Fibroblast of the aortic adventitia (primary cell): ENCODE results near the gene AMH. TPM values are rescaled to one million over a fixed set of nuclear protein-coding genes. Genes with fewer than 3 reads are reported as not detected.
A peak's percentile ranks its signal among the peaks of the same experiment; 100 is the strongest.

Source experiments
- DNase-seq: peaks from one replicate; pipeline ENCODE4 v3.0.0-alpha.2; 2010; ENCODE audit warnings: low read depth
- H3K4me3 ChIP-seq: 2 replicates; pipeline ENCODE4 v1.5.1; 2011; ENCODE audit warnings: low read depth, mild to moderate bottlenecking, control low read depth, low read length, moderate library complexity
- total RNA-seq: library from RNA; depleted of rRNA; stranded (reverse); fragments of >200 nt; gene quantifications from 2 replicates; pipeline ENCODE4 v1.2.3, GENCODE V29; 2012; ENCODE audit warnings: low replicate concordance
- TF ChIP-seq, protein P1 (sequence below): IDR thresholded peaks from 2 replicates; pipeline ENCODE4 v1.5.1; 2011; ENCODE audit warnings: mild to moderate bottlenecking, low read length, control low read depth, inconsistent platforms; ENCODE audit not compliant: insufficient read depth

Gene AMH
- total RNA-seq, 1 donor, result 0.81 TPM

- TF ChIP-seq, protein P1, sequence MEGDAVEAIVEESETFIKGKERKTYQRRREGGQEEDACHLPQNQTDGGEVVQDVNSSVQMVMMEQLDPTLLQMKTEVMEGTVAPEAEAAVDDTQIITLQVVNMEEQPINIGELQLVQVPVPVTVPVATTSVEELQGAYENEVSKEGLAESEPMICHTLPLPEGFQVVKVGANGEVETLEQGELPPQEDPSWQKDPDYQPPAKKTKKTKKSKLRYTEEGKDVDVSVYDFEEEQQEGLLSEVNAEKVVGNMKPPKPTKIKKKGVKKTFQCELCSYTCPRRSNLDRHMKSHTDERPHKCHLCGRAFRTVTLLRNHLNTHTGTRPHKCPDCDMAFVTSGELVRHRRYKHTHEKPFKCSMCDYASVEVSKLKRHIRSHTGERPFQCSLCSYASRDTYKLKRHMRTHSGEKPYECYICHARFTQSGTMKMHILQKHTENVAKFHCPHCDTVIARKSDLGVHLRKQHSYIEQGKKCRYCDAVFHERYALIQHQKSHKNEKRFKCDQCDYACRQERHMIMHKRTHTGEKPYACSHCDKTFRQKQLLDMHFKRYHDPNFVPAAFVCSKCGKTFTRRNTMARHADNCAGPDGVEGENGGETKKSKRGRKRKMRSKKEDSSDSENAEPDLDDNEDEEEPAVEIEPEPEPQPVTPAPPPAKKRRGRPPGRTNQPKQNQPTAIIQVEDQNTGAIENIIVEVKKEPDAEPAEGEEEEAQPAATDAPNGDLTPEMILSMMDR, result peak; percentile 32
- DNase-seq, result no peak
- no peak overlapping the region for H3K4me3 ChIP-seq
These were observed 5.1 kb downstream of the AMH start for GRCh38 chr19:2254064-2254872.

GRCh38 chr19:2255112-2255845 lies 6.2 kb downstream of the AMH start:
- TF ChIP-seq, protein P1, result no peak
- DNase-seq, result no peak
- H3K4me3 ChIP-seq, result no peak overlapping the region

DNA sequence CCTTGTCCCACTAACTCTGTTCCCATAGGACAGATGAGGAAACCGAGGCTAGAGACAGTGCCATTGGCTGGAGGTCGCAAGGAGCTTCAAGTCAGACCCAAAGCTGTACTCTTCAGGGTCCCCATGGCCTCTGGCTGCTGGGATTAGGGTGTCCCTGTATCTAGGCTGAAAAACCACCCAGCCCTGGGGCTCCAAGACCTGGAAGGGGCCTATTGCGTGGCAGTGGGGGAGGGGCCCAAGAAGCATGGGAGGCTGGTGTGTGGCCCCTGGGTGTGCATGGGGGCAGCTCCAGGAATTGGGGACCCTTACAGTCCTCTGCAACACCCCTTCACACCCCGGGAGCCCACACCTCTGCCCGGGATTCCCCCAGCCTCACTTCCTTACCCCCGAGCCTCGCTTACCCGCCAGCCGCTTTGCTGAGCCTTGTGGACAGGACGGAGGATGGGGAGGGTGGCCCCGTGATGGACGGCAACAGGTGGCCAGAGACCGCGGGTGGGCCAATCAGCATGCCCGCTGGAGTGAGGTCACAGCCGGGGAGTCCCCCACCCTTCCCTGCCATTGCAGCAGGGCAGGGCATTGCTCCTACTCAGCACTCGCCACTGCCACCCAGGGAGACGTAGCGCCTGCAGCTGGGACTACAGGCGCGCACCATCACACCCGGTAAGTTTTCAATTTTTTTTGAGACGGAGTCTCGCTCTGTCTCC lies 7.0 kb downstream of the AMH start, which contains the start of gene JSRP1:
JSRP1 (minus strand) TSS at position 436 of the 704 bp plus-strand sequence. CDS start 1,103 bp downstream, outside the sequence.
- TF ChIP-seq, protein P1, result no peak
- no peak for DNase-seq
- no peak within 1 kb of the TSS for H3K4me3 ChIP-seq

GRCh38 chr19:2259336-2259735 lies 10.2 kb downstream of the AMH start:
- DNase-seq, result no peak
- no peak overlapping the region for H3K4me3 ChIP-seq
- TF ChIP-seq, protein P1, result no peak

GRCh38 chr19:2260341-2260805 lies 11.2 kb downstream of the AMH start:
- peak; percentile 30 for DNase-seq
- TF ChIP-seq, protein P1, result no peak

DNA sequence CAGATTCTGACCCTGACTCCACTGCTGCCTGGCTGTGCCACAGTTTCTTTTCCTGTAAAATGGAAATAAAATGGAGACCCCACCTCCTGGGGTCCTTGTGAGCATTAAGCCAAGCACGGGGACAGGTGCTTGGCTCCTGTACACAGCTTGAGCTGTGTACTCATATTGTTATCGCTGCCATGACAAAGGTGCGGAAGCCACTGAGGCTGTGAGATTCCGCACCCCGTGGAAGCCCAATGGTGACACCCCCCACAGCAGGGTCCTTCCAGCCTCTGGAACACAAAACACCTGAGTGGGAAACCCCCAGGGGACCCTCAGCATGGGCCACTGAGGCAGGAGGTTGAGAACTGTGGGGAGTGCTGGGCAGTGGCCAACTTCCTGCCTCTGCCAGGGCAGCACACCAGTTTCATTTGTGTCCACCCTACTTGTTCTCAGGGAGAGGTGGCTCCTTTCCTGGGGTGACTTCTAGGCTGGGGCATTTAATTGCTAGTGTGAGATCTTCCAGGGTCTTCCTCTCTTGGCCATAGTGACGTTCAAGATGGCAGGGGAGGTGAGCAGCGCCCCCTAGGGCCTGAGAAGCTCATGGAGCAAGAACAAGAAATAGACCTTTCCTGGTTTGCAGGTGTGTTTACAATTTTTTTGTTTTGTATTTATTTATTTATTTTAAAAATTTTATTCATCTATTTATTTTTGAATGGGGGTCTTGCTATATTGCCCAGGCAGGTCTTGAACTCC lies 12.5 kb downstream of the AMH start:
- no peak overlapping the region for H3K4me3 ChIP-seq
- peak; percentile 34 for DNase-seq
- TF ChIP-seq, protein P1, result peak; percentile 61

More at GRCh38 chr19:2260341-2260805, 11.2 kb downstream of the AMH start:
- no peak overlapping the region for H3K4me3 ChIP-seq
